Stomach (tissue), 4 donors: Measurements from ENCODE around the gene TENM4.

Experiments
- EP300 ChIP-seq: sonication (generic); formaldehyde crosslinking; IDR thresholded peaks from one replicate; pipeline ENCODE4 v1.6.1; 2017; ENCODE audit warnings: antibody characterized with exemption
- POLR2A ChIP-seq, 4 donors: fragments of 450-650 bp; IDR thresholded peaks; one replicate each; pipeline ENCODE4 v1.6.1; 2016; ENCODE audit warnings: antibody characterized with exemption in 4 of 4, control low read depth in 2 of 4, mild to moderate bottlenecking in 1 of 4, moderate library complexity in 1 of 4
- POLR2AphosphoS5 ChIP-seq, 3 donors: sonication (generic); formaldehyde crosslinking; IDR thresholded peaks; one replicate each; pipeline ENCODE4 v1.6.1; 2016; ENCODE audit warnings: antibody characterized with exemption in 3 of 3
- TF ChIP-seq, protein P1 (sequence below), 7 experiments: fragments of 450-650 bp in 4 of 7; fragments of 200-600 bp in 3 of 7; sonication (generic) in 3 of 7; IDR thresholded peaks; one replicate each; pipeline ENCODE4 v1.5.1; 2016 to 2019; ENCODE audit warnings: antibody characterized with exemption in 7 of 7, control low read depth in 2 of 7, mild to moderate bottlenecking in 1 of 7

- TF ChIP-seq POLR2A (IDR thresholded peaks at IDR 0.05) (no peak), POLR2AphosphoS5 (IDR thresholded peaks at IDR 0.05) (no peak), EP300 (no peak)
- TF ChIP-seq, protein P1, sequence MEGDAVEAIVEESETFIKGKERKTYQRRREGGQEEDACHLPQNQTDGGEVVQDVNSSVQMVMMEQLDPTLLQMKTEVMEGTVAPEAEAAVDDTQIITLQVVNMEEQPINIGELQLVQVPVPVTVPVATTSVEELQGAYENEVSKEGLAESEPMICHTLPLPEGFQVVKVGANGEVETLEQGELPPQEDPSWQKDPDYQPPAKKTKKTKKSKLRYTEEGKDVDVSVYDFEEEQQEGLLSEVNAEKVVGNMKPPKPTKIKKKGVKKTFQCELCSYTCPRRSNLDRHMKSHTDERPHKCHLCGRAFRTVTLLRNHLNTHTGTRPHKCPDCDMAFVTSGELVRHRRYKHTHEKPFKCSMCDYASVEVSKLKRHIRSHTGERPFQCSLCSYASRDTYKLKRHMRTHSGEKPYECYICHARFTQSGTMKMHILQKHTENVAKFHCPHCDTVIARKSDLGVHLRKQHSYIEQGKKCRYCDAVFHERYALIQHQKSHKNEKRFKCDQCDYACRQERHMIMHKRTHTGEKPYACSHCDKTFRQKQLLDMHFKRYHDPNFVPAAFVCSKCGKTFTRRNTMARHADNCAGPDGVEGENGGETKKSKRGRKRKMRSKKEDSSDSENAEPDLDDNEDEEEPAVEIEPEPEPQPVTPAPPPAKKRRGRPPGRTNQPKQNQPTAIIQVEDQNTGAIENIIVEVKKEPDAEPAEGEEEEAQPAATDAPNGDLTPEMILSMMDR (IDR thresholded peaks at IDR 0.05) = no peak
Observed at GRCh38 chr11:78606667-78607066, 834.2 kb downstream of the TENM4 start.
